HG03064 (cell line): ENCODE data around the gene FKBP5.
"Not testable (repeated sequence)": the region's sequence is repeated elsewhere in the genome, so short reads cannot be mapped to it uniquely, and the experiment has no call there.

ENCODE experiments used
- ATAC-seq: cut with Tn5 transposase; IDR thresholded peaks from one replicate; pipeline ENCODE4 v1.9.1; 2021; ENCODE audit warnings: low read depth; ENCODE audit not compliant: unreplicated experiment

FKBP5 gene

GRCh38 chr6:35596448-35597442, 92.0 kb downstream of the FKBP5 start:
- ATAC-seq: no peak

- no peak for ATAC-seq
These were observed 94.1 kb downstream of the FKBP5 start for GRCh38 chr6:35594503-35595186.

- ATAC-seq: no peak
These were observed 96.5 kb downstream of the FKBP5 start for GRCh38 chr6:35592178-35592577.

GRCh38 chr6:35590622-35591066, 98.1 kb downstream of the FKBP5 start:
- no peak for ATAC-seq

- no peak for ATAC-seq
These were observed 98.8 kb downstream of the FKBP5 start for GRCh38 chr6:35589904-35590303.

- no peak for ATAC-seq
These were observed 99.4 kb downstream of the FKBP5 start for GRCh38 chr6:35589201-35589739.

- no peak for ATAC-seq
These were observed 101.5 kb downstream of the FKBP5 start for GRCh38 chr6:35587167-35587566.

- ATAC-seq: no peak
These were observed 102.2 kb downstream of the FKBP5 start for GRCh38 chr6:35586542-35586941.

GRCh38 chr6:35585658-35586057, 103.1 kb downstream of the FKBP5 start:
- ATAC-seq: no peak

GRCh38 chr6:35583893-35584688, 104.6 kb downstream of the FKBP5 start:
- ATAC-seq: no peak

- no peak for ATAC-seq
These were observed 106.4 kb downstream of the FKBP5 start for GRCh38 chr6:35582315-35582714.

- no peak for ATAC-seq
These were observed 107.1 kb downstream of the FKBP5 start for GRCh38 chr6:35581633-35582032.

GRCh38 chr6:35580836-35581235, 107.9 kb downstream of the FKBP5 start:
- ATAC-seq: no peak

GRCh38 chr6:35576682-35577081, 112.0 kb downstream of the FKBP5 start:
- ATAC-seq: no peak

- ATAC-seq: no peak
These were observed 115.1 kb downstream of the FKBP5 start for GRCh38 chr6:35573495-35574110.

GRCh38 chr6:35570885-35571330, 117.8 kb downstream of the FKBP5 start:
- ATAC-seq: not testable (repeated sequence)

- ATAC-seq: no peak
These were observed 119.7 kb downstream of the FKBP5 start for GRCh38 chr6:35569011-35569461.

- no peak for ATAC-seq
These were observed 121.9 kb downstream of the FKBP5 start for GRCh38 chr6:35566794-35567193.

- no peak for ATAC-seq
These were observed 124.0 kb downstream of the FKBP5 start for GRCh38 chr6:35564733-35565132.

GRCh38 chr6:35562060-35562459, 126.7 kb downstream of the FKBP5 start:
- ATAC-seq: no peak
